Right kidney (tissue), 1 donor: ENCODE measurements around the gene LSM3.
A peak's percentile ranks its signal among the peaks of the same experiment; 100 is the strongest.

ENCODE experiments used
- DNase-seq: peaks from one replicate; pipeline ENCODE4 v3.0.0-alpha.2; 2016

The LSM3 gene

GRCh38 chr3:14199641-14200040 lies 21.0 kb downstream of the LSM3 start:
- DNase-seq = no peak

- no peak for DNase-seq
These were observed 21.7 kb downstream of the LSM3 start for GRCh38 chr3:14200276-14200675.

GRCh38 chr3:14200841-14201240 lies 22.2 kb downstream of the LSM3 start:
- DNase-seq = no peak

- DNase-seq = no peak
These were observed 23.5 kb downstream of the LSM3 start for GRCh38 chr3:14201940-14202684.

GRCh38 chr3:14202874-14203520 lies 24.4 kb downstream of the LSM3 start:
- no peak for DNase-seq

- DNase-seq = peak; percentile 37
These were observed 25.0 kb downstream of the LSM3 start for GRCh38 chr3:14203521-14204079.

- DNase-seq = no peak
These were observed 26.1 kb downstream of the LSM3 start for GRCh38 chr3:14204515-14205284.

- DNase-seq = no peak
These were observed 28.0 kb downstream of the LSM3 start for GRCh38 chr3:14206548-14207177.

GRCh38 chr3:14208168-14208567 lies 29.6 kb downstream of the LSM3 start:
- no peak for DNase-seq

GRCh38 chr3:14208977-14209394 lies 30.4 kb downstream of the LSM3 start:
- no peak for DNase-seq

- DNase-seq = no peak
These were observed 31.1 kb downstream of the LSM3 start for GRCh38 chr3:14209581-14210289.

- DNase-seq = no peak
These were observed 31.7 kb downstream of the LSM3 start for GRCh38 chr3:14210290-14210688.

- DNase-seq = no peak
These were observed 32.4 kb downstream of the LSM3 start for GRCh38 chr3:14210843-14211594.

- no peak for DNase-seq
These were observed 33.0 kb downstream of the LSM3 start for GRCh38 chr3:14211621-14212020.

- no peak for DNase-seq
These were observed 33.4 kb downstream of the LSM3 start for GRCh38 chr3:14212032-14212431.

GRCh38 chr3:14213066-14213774 lies 34.6 kb downstream of the LSM3 start:
- no peak for DNase-seq

- no peak for DNase-seq
These were observed 36.1 kb downstream of the LSM3 start for GRCh38 chr3:14214764-14215163.

- DNase-seq = peak; percentile 68
These were observed 37.8 kb downstream of the LSM3 start for GRCh38 chr3:14216257-14217048.

GRCh38 chr3:14218355-14218754 lies 39.7 kb downstream of the LSM3 start:
- DNase-seq = no peak

- DNase-seq = no peak
These were observed 42.3 kb downstream of the LSM3 start for GRCh38 chr3:14220933-14221332.
